K562 (cell line): ENCODE measurements around the gene NUP107. TPM values are rescaled to one million over a fixed set of nuclear protein-coding genes. Genes with fewer than 3 reads are reported as not detected.

Experiments
- CEBPB ChIP-seq: fragments of 450-650 bp; IDR thresholded peaks from 2 replicates; pipeline ENCODE4 v1.6.1; 2016; ENCODE audit warnings: missing genetic modification characterization, missing compliant biosample characterization
- ELF4 ChIP-seq: fragments of 450-650 bp; formaldehyde crosslinking; IDR thresholded peaks from 2 replicates; pipeline ENCODE4 v1.4.0; 2022; ENCODE audit warnings: missing genetic modification characterization
- FOXM1 ChIP-seq, 2 experiments: fragments of 450-650 bp in 1 of 2; sonication (generic) in 1 of 2; formaldehyde crosslinking in 1 of 2; IDR thresholded peaks; 2 replicates each; pipeline versions ENCODE4 v1.6.1 to v1.9.0; 2017 to 2022; ENCODE audit warnings: low read depth in 2 of 2, mild to moderate bottlenecking in 2 of 2, missing genetic modification reagents in 1 of 2, moderate library complexity in 1 of 2
- GTF2E2 ChIP-seq: fragments of 200-800 bp; sonication (Bioruptor generic); IDR thresholded peaks from 2 replicates; pipeline ENCODE4 v1.6.1; 2016; ENCODE audit warnings: missing genetic modification characterization, missing compliant biosample characterization
- MXI1 ChIP-seq: IDR thresholded peaks from 2 replicates; pipeline ENCODE4 v1.6.1; 2011; ENCODE audit warnings: low read depth, mild to moderate bottlenecking, improper control_type of control experiment, low read length
- ZNF12 ChIP-seq: sonication (generic); formaldehyde crosslinking; IDR thresholded peaks from 2 replicates; pipeline ENCODE4 v1.4.0; 2020; ENCODE audit warnings: mild to moderate bottlenecking, missing genetic modification reagents
- polyA plus RNA-seq, 8 experiments: library from polyadenylated mRNA; depleted of rRNA in 4 of 8; stranded (reverse) in 5 of 8; unstranded in 3 of 8; fragments of >200 nt; fragmentation: Nextera tagmentation in 2 of 8; fragmentation: Illumina TruSeq in 1 of 8; extraction: Ambion mirVana in 2 of 8; extraction: Trizol in 1 of 8; gene quantifications; 2 replicates each; pipeline versions ENCODE4 v1.2.1 to v1.2.3, GENCODE V29; 2011 to 2014; ENCODE audit warnings: inconsistent platforms in 1 of 8, missing spikeins in 1 of 8
- total RNA-seq, 7 experiments: library from RNA; depleted of rRNA in 6 of 7; stranded (reverse); fragments of >200 nt in 6 of 7; fragmentation: Illumina TruSeq in 2 of 7; extraction: Trizol in 2 of 7; gene quantifications; 2 replicates each; pipeline versions ENCODE4 v1.2.1 to v1.2.3, GENCODE V29; 2011 to 2021; ENCODE audit warnings: low replicate concordance in 1 of 7
- TF ChIP-seq, protein P1 (sequence below): sonication (generic); formaldehyde crosslinking; IDR thresholded peaks from 2 replicates; pipeline ENCODE4 v1.8.0; 2023; ENCODE audit warnings: missing genetic modification reagents, mild to moderate bottlenecking, borderline replicate concordance
- TF ChIP-seq, protein P2 (sequence below): fragments of 250-450 bp; sonication (Bioruptor Pico); IDR thresholded peaks from 2 replicates; pipeline ENCODE4 v1.8.0; 2021; ENCODE audit warnings: mild to moderate bottlenecking, moderate library complexity
- TF ChIP-seq, protein P3 (sequence below): IDR thresholded peaks from 2 replicates; pipeline ENCODE4 v1.6.1; 2012; ENCODE audit warnings: low read depth, low read length, improper control_type of control experiment, borderline replicate concordance
- TF ChIP-seq, protein P4 (sequence below): conservative IDR thresholded peaks from 2 replicates; pipeline ENCODE4 v1.6.1; 2011; ENCODE audit warnings: low read depth, mild to moderate bottlenecking, low read length; ENCODE audit not compliant: control insufficient read depth
- TF ChIP-seq, protein P5 (sequence below): fragments of 250-450 bp; sonication (Bioruptor Pico); IDR thresholded peaks from 2 replicates; pipeline ENCODE4 v1.9.0; 2021; ENCODE audit warnings: mild to moderate bottlenecking

Gene NUP107
- total and polyA plus RNA-seq, 9 of the 15 experiments (the other 6 are each of a cell fraction or from before 2014, with no cell fraction given) = 129 to 277 (median 199) TPM

DNA sequence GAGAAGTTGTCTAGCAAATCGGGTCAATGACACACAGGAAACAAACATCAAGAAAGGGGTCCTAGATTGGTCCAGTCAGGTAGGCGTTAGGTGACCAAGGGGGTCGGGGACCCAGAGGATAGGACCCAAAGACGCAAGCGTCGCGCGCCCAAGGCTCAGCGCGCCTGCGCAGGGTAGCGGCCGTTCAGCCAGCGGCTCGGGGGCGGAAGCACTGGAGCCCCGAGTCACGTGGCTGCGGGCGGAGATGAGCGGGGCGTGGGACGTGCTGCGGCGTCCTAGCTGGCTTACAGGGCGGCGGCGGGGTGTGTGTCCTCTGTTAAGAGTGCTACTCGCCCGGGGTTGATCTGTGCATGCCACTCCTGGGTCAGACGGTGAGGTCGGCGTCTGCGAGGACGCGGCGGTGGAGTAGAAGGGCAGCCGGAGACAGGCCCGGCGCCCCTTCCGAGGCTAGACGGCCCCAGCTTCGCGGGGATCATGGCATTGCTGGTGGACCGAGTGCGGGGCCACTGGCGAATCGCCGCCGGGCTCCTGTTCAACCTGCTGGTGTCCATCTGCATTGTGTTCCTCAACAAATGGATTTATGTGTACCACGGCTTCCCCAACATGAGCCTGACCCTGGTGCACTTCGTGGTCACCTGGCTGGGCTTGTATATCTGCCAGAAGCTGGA, 59.3 kb downstream of the NUP107 start, which contains the start of gene SLC35E3 (continued):
- TF ChIP-seq, protein P1, sequence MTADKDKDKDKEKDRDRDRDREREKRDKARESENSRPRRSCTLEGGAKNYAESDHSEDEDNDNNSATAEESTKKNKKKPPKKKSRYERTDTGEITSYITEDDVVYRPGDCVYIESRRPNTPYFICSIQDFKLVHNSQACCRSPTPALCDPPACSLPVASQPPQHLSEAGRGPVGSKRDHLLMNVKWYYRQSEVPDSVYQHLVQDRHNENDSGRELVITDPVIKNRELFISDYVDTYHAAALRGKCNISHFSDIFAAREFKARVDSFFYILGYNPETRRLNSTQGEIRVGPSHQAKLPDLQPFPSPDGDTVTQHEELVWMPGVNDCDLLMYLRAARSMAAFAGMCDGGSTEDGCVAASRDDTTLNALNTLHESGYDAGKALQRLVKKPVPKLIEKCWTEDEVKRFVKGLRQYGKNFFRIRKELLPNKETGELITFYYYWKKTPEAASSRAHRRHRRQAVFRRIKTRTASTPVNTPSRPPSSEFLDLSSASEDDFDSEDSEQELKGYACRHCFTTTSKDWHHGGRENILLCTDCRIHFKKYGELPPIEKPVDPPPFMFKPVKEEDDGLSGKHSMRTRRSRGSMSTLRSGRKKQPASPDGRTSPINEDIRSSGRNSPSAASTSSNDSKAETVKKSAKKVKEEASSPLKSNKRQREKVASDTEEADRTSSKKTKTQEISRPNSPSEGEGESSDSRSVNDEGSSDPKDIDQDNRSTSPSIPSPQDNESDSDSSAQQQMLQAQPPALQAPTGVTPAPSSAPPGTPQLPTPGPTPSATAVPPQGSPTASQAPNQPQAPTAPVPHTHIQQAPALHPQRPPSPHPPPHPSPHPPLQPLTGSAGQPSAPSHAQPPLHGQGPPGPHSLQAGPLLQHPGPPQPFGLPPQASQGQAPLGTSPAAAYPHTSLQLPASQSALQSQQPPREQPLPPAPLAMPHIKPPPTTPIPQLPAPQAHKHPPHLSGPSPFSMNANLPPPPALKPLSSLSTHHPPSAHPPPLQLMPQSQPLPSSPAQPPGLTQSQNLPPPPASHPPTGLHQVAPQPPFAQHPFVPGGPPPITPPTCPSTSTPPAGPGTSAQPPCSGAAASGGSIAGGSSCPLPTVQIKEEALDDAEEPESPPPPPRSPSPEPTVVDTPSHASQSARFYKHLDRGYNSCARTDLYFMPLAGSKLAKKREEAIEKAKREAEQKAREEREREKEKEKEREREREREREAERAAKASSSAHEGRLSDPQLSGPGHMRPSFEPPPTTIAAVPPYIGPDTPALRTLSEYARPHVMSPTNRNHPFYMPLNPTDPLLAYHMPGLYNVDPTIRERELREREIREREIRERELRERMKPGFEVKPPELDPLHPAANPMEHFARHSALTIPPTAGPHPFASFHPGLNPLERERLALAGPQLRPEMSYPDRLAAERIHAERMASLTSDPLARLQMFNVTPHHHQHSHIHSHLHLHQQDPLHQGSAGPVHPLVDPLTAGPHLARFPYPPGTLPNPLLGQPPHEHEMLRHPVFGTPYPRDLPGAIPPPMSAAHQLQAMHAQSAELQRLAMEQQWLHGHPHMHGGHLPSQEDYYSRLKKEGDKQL = no peak
- TF ChIP-seq, protein P2, sequence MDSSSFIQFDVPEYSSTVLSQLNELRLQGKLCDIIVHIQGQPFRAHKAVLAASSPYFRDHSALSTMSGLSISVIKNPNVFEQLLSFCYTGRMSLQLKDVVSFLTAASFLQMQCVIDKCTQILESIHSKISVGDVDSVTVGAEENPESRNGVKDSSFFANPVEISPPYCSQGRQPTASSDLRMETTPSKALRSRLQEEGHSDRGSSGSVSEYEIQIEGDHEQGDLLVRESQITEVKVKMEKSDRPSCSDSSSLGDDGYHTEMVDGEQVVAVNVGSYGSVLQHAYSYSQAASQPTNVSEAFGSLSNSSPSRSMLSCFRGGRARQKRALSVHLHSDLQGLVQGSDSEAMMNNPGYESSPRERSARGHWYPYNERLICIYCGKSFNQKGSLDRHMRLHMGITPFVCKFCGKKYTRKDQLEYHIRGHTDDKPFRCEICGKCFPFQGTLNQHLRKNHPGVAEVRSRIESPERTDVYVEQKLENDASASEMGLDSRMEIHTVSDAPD (CRISPR knock-in tag) = no peak
- TF ChIP-seq, protein P3, sequence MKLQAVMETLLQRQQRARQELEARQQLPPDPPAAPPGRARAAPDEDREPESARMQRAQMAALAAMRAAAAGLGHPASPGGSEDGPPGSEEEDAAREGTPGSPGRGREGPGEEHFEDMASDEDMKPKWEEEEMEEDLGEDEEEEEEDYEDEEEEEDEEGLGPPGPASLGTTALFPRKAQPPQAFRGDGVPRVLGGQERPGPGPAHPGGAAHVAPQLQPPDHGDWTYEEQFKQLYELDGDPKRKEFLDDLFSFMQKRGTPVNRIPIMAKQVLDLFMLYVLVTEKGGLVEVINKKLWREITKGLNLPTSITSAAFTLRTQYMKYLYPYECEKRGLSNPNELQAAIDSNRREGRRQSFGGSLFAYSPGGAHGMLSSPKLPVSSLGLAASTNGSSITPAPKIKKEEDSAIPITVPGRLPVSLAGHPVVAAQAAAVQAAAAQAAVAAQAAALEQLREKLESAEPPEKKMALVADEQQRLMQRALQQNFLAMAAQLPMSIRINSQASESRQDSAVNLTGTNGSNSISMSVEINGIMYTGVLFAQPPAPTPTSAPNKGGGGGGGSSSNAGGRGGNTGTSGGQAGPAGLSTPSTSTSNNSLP = no peak
- TF ChIP-seq ZNF12 (no peak), MXI1 (peak; percentile 55; the same call in 1 of the 2 replicates), CEBPB (tag) (no peak), FOXM1 (IDR thresholded peaks at IDR 0.05; ENCODE audit: low read depth) (no peak), FOXM1 (CRISPR knock-in tag; IDR thresholded peaks at IDR 0.05; ENCODE audit: low read depth) (no peak), ELF4 (CRISPR knock-in tag) (no peak; the same call in 1 of the 2 replicates), GTF2E2 (tag) (0 out of 2 replicates have a peak, but pooled peaks have one; percentile 3)
- TF ChIP-seq, protein P4, sequence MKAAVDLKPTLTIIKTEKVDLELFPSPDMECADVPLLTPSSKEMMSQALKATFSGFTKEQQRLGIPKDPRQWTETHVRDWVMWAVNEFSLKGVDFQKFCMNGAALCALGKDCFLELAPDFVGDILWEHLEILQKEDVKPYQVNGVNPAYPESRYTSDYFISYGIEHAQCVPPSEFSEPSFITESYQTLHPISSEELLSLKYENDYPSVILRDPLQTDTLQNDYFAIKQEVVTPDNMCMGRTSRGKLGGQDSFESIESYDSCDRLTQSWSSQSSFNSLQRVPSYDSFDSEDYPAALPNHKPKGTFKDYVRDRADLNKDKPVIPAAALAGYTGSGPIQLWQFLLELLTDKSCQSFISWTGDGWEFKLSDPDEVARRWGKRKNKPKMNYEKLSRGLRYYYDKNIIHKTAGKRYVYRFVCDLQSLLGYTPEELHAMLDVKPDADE = peak; percentile 88
- TF ChIP-seq, protein P5, sequence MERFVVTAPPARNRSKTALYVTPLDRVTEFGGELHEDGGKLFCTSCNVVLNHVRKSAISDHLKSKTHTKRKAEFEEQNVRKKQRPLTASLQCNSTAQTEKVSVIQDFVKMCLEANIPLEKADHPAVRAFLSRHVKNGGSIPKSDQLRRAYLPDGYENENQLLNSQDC (CRISPR knock-in tag) = no peak
